GM18520 (cell line): ENCODE measurements around the gene DVL3.

Source experiments
- ATAC-seq: cut with Tn5 transposase; IDR thresholded peaks from one replicate; pipeline ENCODE4 v1.9.1; 2021; ENCODE audit not compliant: unreplicated experiment

The DVL3 gene

GRCh38 chr3:184176377-184177330 is 21.5 kb downstream of the DVL3 start:
- no peak for ATAC-seq

- no peak for ATAC-seq
Measured at GRCh38 chr3:184177331-184177731, 22.2 kb downstream of the DVL3 start.

GRCh38 chr3:184177767-184178306 is 22.7 kb downstream of the DVL3 start:
- no peak for ATAC-seq

- ATAC-seq, result no peak
Measured at GRCh38 chr3:184178521-184179138, 23.5 kb downstream of the DVL3 start.

- no peak for ATAC-seq
Measured at GRCh38 chr3:184180165-184180564, 25.0 kb downstream of the DVL3 start.

GRCh38 chr3:184181596-184181995 is 26.4 kb downstream of the DVL3 start:
- no peak for ATAC-seq

GRCh38 chr3:184183679-184184078 is 28.5 kb downstream of the DVL3 start:
- ATAC-seq, result no peak

- no peak for ATAC-seq
Measured at GRCh38 chr3:184184546-184185230, 29.5 kb downstream of the DVL3 start.

- ATAC-seq, result peak; percentile 90
Measured at GRCh38 chr3:184185461-184186183, 30.4 kb downstream of the DVL3 start.

- ATAC-seq, result peak; percentile 14
Measured at GRCh38 chr3:184186184-184186901, 31.2 kb downstream of the DVL3 start, which contains the start of gene ABCF3. Gene ABCF3 (plus strand): TSS chr3:184186199. CDS start chr3:184186208, 9 bp downstream.

GRCh38 chr3:184186902-184187207 is 31.7 kb downstream of the DVL3 start:
- ATAC-seq, result no peak

- ATAC-seq, result no peak
Measured at GRCh38 chr3:184188080-184188479, 32.9 kb downstream of the DVL3 start.

GRCh38 chr3:184189421-184189820 is 34.2 kb downstream of the DVL3 start:
- no peak for ATAC-seq

- ATAC-seq, result no peak
Measured at GRCh38 chr3:184192889-184193288, 37.7 kb downstream of the DVL3 start.

GRCh38 chr3:184193991-184194539 is 38.9 kb downstream of the DVL3 start:
- no peak for ATAC-seq

GRCh38 chr3:184196536-184196935 is 41.4 kb downstream of the DVL3 start:
- ATAC-seq, result no peak

- no peak for ATAC-seq
Measured at GRCh38 chr3:184198509-184198908, 43.3 kb downstream of the DVL3 start.

GRCh38 chr3:184200825-184201224 is 45.6 kb downstream of the DVL3 start:
- ATAC-seq, result no peak

GRCh38 chr3:184203526-184203925 is 48.3 kb downstream of the DVL3 start:
- ATAC-seq, result no peak
